Mesendoderm (in vitro differentiated cells): ENCODE measurements around the gene WDR45B. TPM values are rescaled to one million over a fixed set of nuclear protein-coding genes. Genes with fewer than 3 reads are reported as not detected.

Experiments
- DNase-seq: peaks from one replicate; pipeline ENCODE4 v3.0.0; 2013
- H2AK5ac ChIP-seq: 2 replicates; pipeline ENCODE4 v1.6.1; 2013; ENCODE audit warnings: low read length, inconsistent platforms
- H2BK120ac ChIP-seq: 2 replicates; pipeline ENCODE4 v1.6.1; 2013; ENCODE audit warnings: low read depth, mild to moderate bottlenecking, low read length, moderate library complexity, mixed read lengths
- H2BK15ac ChIP-seq: replicated peaks from 2 replicates; pipeline ENCODE4 v1.6.1; 2013; ENCODE audit warnings: low read depth, mild to moderate bottlenecking, moderate library complexity
- H2BK5ac ChIP-seq: 2 replicates; pipeline ENCODE4 v1.6.1; 2013; ENCODE audit warnings: low read length, inconsistent platforms
- H3K18ac ChIP-seq: 2 replicates; pipeline ENCODE4 v1.6.1; 2013; ENCODE audit warnings: mild to moderate bottlenecking, low read length, mixed read lengths
- H3K23ac ChIP-seq: one replicate; pipeline ENCODE4 v1.6.1; 2013; ENCODE audit warnings: low read length
- H3K27ac ChIP-seq: 2 replicates; pipeline ENCODE4 v1.5.1; 2013; ENCODE audit warnings: low read depth, mild to moderate bottlenecking, inconsistent platforms, low read length, moderate library complexity
- H3K27me3 ChIP-seq: 2 replicates; pipeline ENCODE4 v1.6.1; 2013; ENCODE audit warnings: low read length, control low read depth, mild to moderate bottlenecking, inconsistent platforms; ENCODE audit not compliant: insufficient read depth, poor library complexity
- H3K36me3 ChIP-seq: 2 replicates; pipeline ENCODE4 v1.6.1; 2013; ENCODE audit warnings: low read length, inconsistent platforms; ENCODE audit not compliant: control insufficient read depth, insufficient read depth
- H3K4ac ChIP-seq: one replicate; pipeline ENCODE4 v1.6.1; 2013; ENCODE audit warnings: low read depth, mild to moderate bottlenecking, low read length, moderate library complexity
- H3K4me1 ChIP-seq: 2 replicates; pipeline ENCODE4 v1.6.1; 2013; ENCODE audit warnings: low read depth, low read length, inconsistent platforms; ENCODE audit not compliant: control insufficient read depth
- H3K4me2 ChIP-seq: 2 replicates; pipeline ENCODE4 v1.6.1; 2013; ENCODE audit warnings: low read length
- H3K4me3 ChIP-seq: 2 replicates; pipeline ENCODE4 v1.5.1; 2013; ENCODE audit warnings: mild to moderate bottlenecking, low read length
- H3K56ac ChIP-seq: one replicate; pipeline ENCODE4 v1.6.1; 2013; ENCODE audit warnings: low read length
- H3K79me1 ChIP-seq: 2 replicates; pipeline ENCODE4 v1.6.1; 2013; ENCODE audit warnings: low read length, inconsistent platforms
- H3K79me2 ChIP-seq: 2 replicates; pipeline ENCODE4 v1.6.1; 2013; ENCODE audit warnings: mild to moderate bottlenecking, low read length; ENCODE audit not compliant: control insufficient read depth, insufficient read depth
- H3K9ac ChIP-seq: 2 replicates; pipeline ENCODE4 v1.6.1; 2013; ENCODE audit warnings: low read length, inconsistent platforms
- H4K5ac ChIP-seq: one replicate; pipeline ENCODE4 v1.6.1; 2013; ENCODE audit warnings: low read length
- H4K8ac ChIP-seq: one replicate; pipeline ENCODE4 v1.6.1; 2013; ENCODE audit warnings: low read depth, mild to moderate bottlenecking, control low read depth, low read length, moderate library complexity
- WGBS: extraction: QIAGEN DNeasy Blood & Tissue Kit; methylation state at CpG from one replicate; pipeline ENCODE4 v1.1.7; 2013; ENCODE audit warnings: low lambda C conversion rate, missing lambda C conversion rate; ENCODE audit not compliant: insufficient coverage; ENCODE audit errors: extremely low coverage; 5-methylcytosine and 5-hydroxymethylcytosine counted together
- small RNA-seq: library from polyadenylated mRNA; stranded (forward); fragments of <200 nt; extraction: miRNeasy Mini kit (QIAGEN cat#:217004); gene quantifications from one replicate; pipeline ENCODE3, GENCODE V24; 2013; ENCODE audit not compliant: insufficient read depth

WDR45B gene

GRCh38 chr17:82565551-82565950 is 82.7 kb downstream of the WDR45B start:
- no peak overlapping the region for H3K56ac ChIP-seq
- H2BK120ac ChIP-seq, result no peak overlapping the region
- no peak overlapping the region for H3K4me2 ChIP-seq
- H3K79me2 ChIP-seq, result peaks cover 40% of the 10 kb centered on the region
- H2AK5ac ChIP-seq, result no peak overlapping the region
- no peak overlapping the region for H4K8ac ChIP-seq
- H3K18ac ChIP-seq, result no peak overlapping the region
- H2BK15ac ChIP-seq, result no peak overlapping the region
- H4K5ac ChIP-seq, result no peak overlapping the region
- no peak overlapping the region for H3K4me3 ChIP-seq
- H3K36me3 ChIP-seq, result peaks cover 9% of the 10 kb centered on the region
- H3K79me1 ChIP-seq, result peaks cover 26% of the 10 kb centered on the region
- DNase-seq, result no peak
- no peak overlapping the region for H3K23ac ChIP-seq
- H3K4ac ChIP-seq, result no peak overlapping the region
- H2BK5ac ChIP-seq, result no peak overlapping the region
- H3K27me3 ChIP-seq, result no peaks in the 10 kb centered on the region
- H3K9ac ChIP-seq, result no peak overlapping the region
- WGBS, result no CpG with 5 or more reads among the region's 1 CpG
- no peaks in the 10 kb centered on the region for H3K4me1 ChIP-seq
- no peak overlapping the region for H3K27ac ChIP-seq

Small RNAs within 50 kb of the gene (small RNA-seq; reads per million reads assigned to genes)
- gene MIR4525, result not detected
